HG03432 (cell line): ENCODE data around the gene PTPRN2.

Source experiments
- ATAC-seq: cut with Tn5 transposase; IDR thresholded peaks from one replicate; pipeline ENCODE4 v1.9.1; 2021; ENCODE audit warnings: mild to moderate bottlenecking, moderate library complexity; ENCODE audit not compliant: unreplicated experiment

The PTPRN2 gene

GRCh38 chr7:158494643-158495042, 93.0 kb downstream of the PTPRN2 start:
- ATAC-seq: no peak

GRCh38 chr7:158494162-158494586, 93.4 kb downstream of the PTPRN2 start:
- ATAC-seq: no peak

- ATAC-seq: no peak
Observed at GRCh38 chr7:158492367-158492764, 95.3 kb downstream of the PTPRN2 start.

GRCh38 chr7:158491094-158491493, 96.5 kb downstream of the PTPRN2 start:
- no peak for ATAC-seq

GRCh38 chr7:158490171-158490782, 97.3 kb downstream of the PTPRN2 start:
- no peak for ATAC-seq

- ATAC-seq: no peak
Observed at GRCh38 chr7:158489462-158490155, 98.0 kb downstream of the PTPRN2 start.

GRCh38 chr7:158488181-158488971, 99.2 kb downstream of the PTPRN2 start:
- no peak for ATAC-seq

GRCh38 chr7:158487631-158488151, 99.9 kb downstream of the PTPRN2 start:
- ATAC-seq: no peak

- no peak for ATAC-seq
Observed at GRCh38 chr7:158486919-158487318, 100.7 kb downstream of the PTPRN2 start.

- no peak for ATAC-seq
Observed at GRCh38 chr7:158484801-158485531, 102.7 kb downstream of the PTPRN2 start.

GRCh38 chr7:158482480-158482879, 105.1 kb downstream of the PTPRN2 start:
- ATAC-seq: no peak

- ATAC-seq: no peak
Observed at GRCh38 chr7:158479664-158480025, 108.0 kb downstream of the PTPRN2 start.

GRCh38 chr7:158479021-158479663, 108.5 kb downstream of the PTPRN2 start:
- ATAC-seq: no peak

- no peak for ATAC-seq
Observed at GRCh38 chr7:158477866-158478265, 109.8 kb downstream of the PTPRN2 start.

GRCh38 chr7:158476331-158476932, 111.2 kb downstream of the PTPRN2 start:
- no peak for ATAC-seq

- no peak for ATAC-seq
Observed at GRCh38 chr7:158475679-158476052, 112.0 kb downstream of the PTPRN2 start.

- no peak for ATAC-seq
Observed at GRCh38 chr7:158475036-158475678, 112.5 kb downstream of the PTPRN2 start.

GRCh38 chr7:158474488-158474887, 113.1 kb downstream of the PTPRN2 start:
- ATAC-seq: no peak

- no peak for ATAC-seq
Observed at GRCh38 chr7:158473946-158474345, 113.7 kb downstream of the PTPRN2 start.

- ATAC-seq: peak; percentile 54
Observed at GRCh38 chr7:158473221-158473620, 114.4 kb downstream of the PTPRN2 start.
